Hepatocyte (in vitro differentiated cells): ENCODE measurements around the gene RNF34. TPM values are rescaled to one million over a fixed set of nuclear protein-coding genes. Genes with fewer than 3 reads are reported as not detected.

Source experiments
- DNase-seq: peaks from one replicate; pipeline ENCODE4 v3.0.0-alpha.2; 2016; ENCODE audit warnings: low spot score
- H2AFZ ChIP-seq: fragments of 200-600 bp; sonication (generic); 2 replicates; pipeline ENCODE4 v1.6.0; 2016; ENCODE audit warnings: antibody characterized with exemption, mild to moderate bottlenecking
- H3K27ac ChIP-seq: fragments of 200-600 bp; sonication (generic); 2 replicates; pipeline ENCODE4 v1.5.1; 2016; ENCODE audit warnings: mild to moderate bottlenecking
- H3K27me3 ChIP-seq: fragments of 200-600 bp; sonication (generic); 2 replicates; pipeline ENCODE4 v1.6.1; 2016
- H3K36me3 ChIP-seq: fragments of 200-600 bp; sonication (generic); replicated peaks from 2 replicates; pipeline ENCODE4 v1.5.1; 2016; ENCODE audit warnings: low read depth; ENCODE audit not compliant: insufficient read depth
- H3K4me1 ChIP-seq: fragments of 200-600 bp; sonication (generic); 2 replicates; pipeline ENCODE4 v1.5.1; 2016; ENCODE audit warnings: mild to moderate bottlenecking, moderate library complexity; ENCODE audit not compliant: insufficient read depth
- H3K4me2 ChIP-seq: fragments of 200-600 bp; sonication (generic); 2 replicates; pipeline ENCODE4 v1.6.0; 2016
- H3K4me3 ChIP-seq: fragments of 200-600 bp; sonication (generic); 2 replicates; pipeline ENCODE4 v1.5.1; 2016; ENCODE audit warnings: mild to moderate bottlenecking
- H3K79me2 ChIP-seq: fragments of 200-600 bp; sonication (generic); 2 replicates; pipeline ENCODE4 v1.6.0; 2017; ENCODE audit warnings: mild to moderate bottlenecking
- H3K9me2 ChIP-seq: fragments of 200-600 bp; sonication (generic); replicated peaks from 2 replicates; pipeline ENCODE4 v1.6.0; 2017; ENCODE audit warnings: mild to moderate bottlenecking; ENCODE audit not compliant: insufficient read depth
- H3K9me3 ChIP-seq: fragments of 200-600 bp; sonication (generic); 2 replicates; pipeline ENCODE4 v1.5.1; 2016; ENCODE audit warnings: low read depth, mild to moderate bottlenecking
- H4K20me1 ChIP-seq: fragments of 200-600 bp; sonication (generic); 2 replicates; pipeline ENCODE4 v1.6.0; 2016; ENCODE audit warnings: mild to moderate bottlenecking; ENCODE audit not compliant: insufficient read depth, poor library complexity, severe bottlenecking
- EZH2 ChIP-seq: fragments of 200-600 bp; sonication (generic); IDR thresholded peaks from 2 replicates; pipeline ENCODE4 v1.6.1; 2016; ENCODE audit warnings: antibody characterized with exemption, mild to moderate bottlenecking, borderline replicate concordance
- EZH2phosphoT487 ChIP-seq: fragments of 200-600 bp; sonication (generic); IDR thresholded peaks from one replicate; pipeline ENCODE4 v1.6.1; 2018; ENCODE audit warnings: antibody characterized with exemption, mild to moderate bottlenecking, low read depth, moderate library complexity; ENCODE audit not compliant: unreplicated experiment, severe bottlenecking
- WGBS: methylation state at CpG from one replicate; pipeline ENCODE4 v1.1.6; 2016; ENCODE audit warnings: low lambda C conversion rate; ENCODE audit errors: missing lambda C conversion rate; 5-methylcytosine and 5-hydroxymethylcytosine counted together
- polyA plus RNA-seq: library from polyadenylated mRNA; unstranded; fragments of >200 nt; fragmentation: Nextera tagmentation; extraction: Ambion mirVana; gene quantifications from 2 replicates; pipeline ENCODE4 v1.2.1, GENCODE V29; 2016
- total RNA-seq: library from RNA; depleted of rRNA; stranded (reverse); fragments of >200 nt; gene quantifications from 2 replicates; pipeline ENCODE4 v1.2.3, GENCODE V29; 2014
- TF ChIP-seq, protein P1 (sequence below): fragments of 200-600 bp; sonication (generic); IDR thresholded peaks from 2 replicates; pipeline ENCODE4 v1.5.1; 2016; ENCODE audit warnings: antibody characterized with exemption, mild to moderate bottlenecking; ENCODE audit not compliant: poor library complexity

Gene RNF34
- total RNA-seq (37.0 and 53.3 TPM in 2 replicates), polyA plus RNA-seq (40.2 and 42.2 TPM in 2 replicates)

DNA sequence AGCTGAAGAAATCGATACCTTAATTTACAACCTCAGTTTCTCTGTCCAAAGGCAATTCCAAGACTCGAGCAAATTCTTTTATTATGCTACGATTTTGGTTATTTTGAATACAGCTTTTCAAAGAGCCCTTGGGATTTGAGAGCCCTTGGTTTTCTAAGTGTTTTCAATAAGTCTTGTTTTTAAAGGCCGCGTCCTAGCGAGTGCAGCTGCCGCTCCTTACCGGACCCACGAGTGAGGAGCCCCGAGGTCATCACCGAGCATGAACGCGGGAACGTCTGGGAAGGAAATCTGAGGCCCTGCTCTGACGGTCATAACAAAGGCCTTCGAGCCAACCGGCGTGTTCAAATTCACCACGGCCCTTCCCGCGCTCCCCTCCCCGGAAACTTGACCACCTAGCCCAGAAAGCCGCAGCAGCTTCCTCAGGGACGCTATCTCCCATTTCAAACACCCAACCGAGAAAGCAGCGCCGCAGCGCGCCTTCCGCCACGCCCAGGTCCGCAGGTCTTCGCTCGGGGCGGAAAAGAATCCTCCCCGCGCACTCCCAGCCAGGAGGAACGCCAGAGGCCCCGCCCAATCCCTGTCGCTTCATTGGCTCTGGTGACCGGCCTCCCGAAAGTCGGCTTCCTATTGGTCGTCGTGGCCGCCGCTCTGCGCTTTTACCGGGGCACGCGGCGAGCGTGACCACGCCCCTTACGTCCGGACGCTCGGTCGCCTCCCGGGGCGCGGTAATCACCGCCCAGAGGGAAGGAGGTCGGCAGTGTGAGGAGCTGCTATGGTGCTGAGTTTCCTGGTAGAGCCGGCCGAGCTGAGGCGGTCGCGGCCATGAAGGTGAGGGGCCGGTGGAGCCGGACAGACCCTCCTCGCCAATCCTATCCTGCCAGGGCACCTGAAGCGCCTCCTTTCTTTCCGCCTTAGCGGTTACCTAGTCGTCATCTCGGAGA lies at the start of gene RNF34:
TSS of gene RNF34 (plus strand) at position 728 of the 941 bp plus-strand sequence. CDS start at position 823, 95 bp downstream.
- H4K20me1 ChIP-seq = peaks cover 17% of the 10 kb centered on the region
- H3K4me2 ChIP-seq = peak within 1 kb of the TSS; percentile 81
- H3K27ac ChIP-seq = peak within 1 kb of the TSS; percentile 88
- no peaks in the 10 kb centered on the region for H3K36me3 ChIP-seq
- peak; percentile 99 for DNase-seq
- no peaks in the 10 kb centered on the region for H3K9me3 ChIP-seq
- H3K79me2 ChIP-seq = peaks cover 50% of the 10 kb centered on the region
- peak within 1 kb of the TSS; percentile 73 for H3K4me3 ChIP-seq
- no peaks in the 10 kb centered on the region for H3K27me3 ChIP-seq
- WGBS = 2% methylated on average over 74 of the region's 77 CpGs
- no peaks in the 10 kb centered on the region for H3K9me2 ChIP-seq
- H2AFZ ChIP-seq = peak within 1 kb of the TSS; percentile 67
- TF ChIP-seq, protein P1, sequence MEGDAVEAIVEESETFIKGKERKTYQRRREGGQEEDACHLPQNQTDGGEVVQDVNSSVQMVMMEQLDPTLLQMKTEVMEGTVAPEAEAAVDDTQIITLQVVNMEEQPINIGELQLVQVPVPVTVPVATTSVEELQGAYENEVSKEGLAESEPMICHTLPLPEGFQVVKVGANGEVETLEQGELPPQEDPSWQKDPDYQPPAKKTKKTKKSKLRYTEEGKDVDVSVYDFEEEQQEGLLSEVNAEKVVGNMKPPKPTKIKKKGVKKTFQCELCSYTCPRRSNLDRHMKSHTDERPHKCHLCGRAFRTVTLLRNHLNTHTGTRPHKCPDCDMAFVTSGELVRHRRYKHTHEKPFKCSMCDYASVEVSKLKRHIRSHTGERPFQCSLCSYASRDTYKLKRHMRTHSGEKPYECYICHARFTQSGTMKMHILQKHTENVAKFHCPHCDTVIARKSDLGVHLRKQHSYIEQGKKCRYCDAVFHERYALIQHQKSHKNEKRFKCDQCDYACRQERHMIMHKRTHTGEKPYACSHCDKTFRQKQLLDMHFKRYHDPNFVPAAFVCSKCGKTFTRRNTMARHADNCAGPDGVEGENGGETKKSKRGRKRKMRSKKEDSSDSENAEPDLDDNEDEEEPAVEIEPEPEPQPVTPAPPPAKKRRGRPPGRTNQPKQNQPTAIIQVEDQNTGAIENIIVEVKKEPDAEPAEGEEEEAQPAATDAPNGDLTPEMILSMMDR = no peak
- TF ChIP-seq EZH2 (no peak), EZH2phosphoT487 (no peak)
- peaks cover 10% of the 10 kb centered on the region for H3K4me1 ChIP-seq

DNA sequence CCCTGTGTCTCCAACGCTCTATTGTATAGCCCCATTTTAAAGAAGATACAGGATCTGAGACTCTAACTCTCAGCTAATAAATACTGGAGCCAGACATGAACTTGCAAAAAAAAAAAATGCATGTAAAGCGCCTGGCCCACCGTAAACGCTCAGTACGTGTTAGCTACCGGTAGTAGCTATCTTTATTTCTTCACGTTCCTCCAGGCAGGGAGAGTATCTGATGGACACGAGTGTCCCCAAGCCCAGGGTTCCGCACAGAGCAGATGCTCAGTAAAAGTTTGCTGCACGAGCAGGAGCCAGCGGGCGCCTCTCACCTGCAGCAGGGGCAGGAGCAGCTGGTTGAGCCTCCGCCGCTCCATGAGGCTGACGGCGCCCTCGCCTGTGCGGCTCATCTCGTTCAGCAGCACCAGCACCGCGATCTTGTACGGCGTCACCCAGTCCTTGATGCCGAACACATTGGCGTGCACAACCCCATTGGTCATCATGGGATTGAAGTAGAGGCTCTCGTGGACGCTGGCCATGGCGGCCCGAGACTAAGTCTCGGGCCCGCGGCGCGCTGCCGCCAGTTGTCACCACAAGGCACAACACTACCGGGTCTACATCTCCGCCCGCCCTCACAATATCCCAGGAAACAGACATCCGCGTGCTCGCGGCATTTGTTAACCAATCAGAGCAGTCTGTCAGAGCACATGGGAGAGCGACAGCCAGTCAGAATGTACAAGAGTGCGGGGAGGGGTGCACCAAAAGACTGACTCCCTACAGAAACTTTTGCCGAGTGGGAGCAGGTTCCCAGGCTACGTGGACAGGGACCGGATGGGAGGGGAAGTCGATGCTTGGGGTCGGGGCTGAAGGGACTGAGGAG lies 47.9 kb upstream of the RNF34 start, which contains the start of gene ANAPC5:
TSS of gene ANAPC5 (minus strand) at position 592 of the 862 bp plus-strand sequence. CDS start at position 521, 71 bp downstream.
- H2AFZ ChIP-seq = peak within 1 kb of the TSS; percentile 93
- peaks cover 40% of the 10 kb centered on the region for H3K79me2 ChIP-seq
- 1% methylated on average over 49 of the region's 49 CpGs for WGBS

GRCh38 chr12:121352682-121353018 lies 47.3 kb upstream of the RNF34 start:
- Histone ChIP-seq H3K9me2 (no peaks in the 10 kb centered on the region), H2AFZ (peak overlapping the region; percentile 93), H3K9me3 (no peaks in the 10 kb centered on the region), H3K4me2 (peak overlapping the region; percentile 83), H3K79me2 (peaks cover 37% of the 10 kb centered on the region), H3K4me3 (peak overlapping the region; percentile 20), H3K4me1 (no peaks in the 10 kb centered on the region), H3K27ac (peak overlapping the region; percentile 81), H4K20me1 (no peaks in the 10 kb centered on the region), H3K36me3 (no peaks in the 10 kb centered on the region), H3K27me3 (no peaks in the 10 kb centered on the region)
- DNase-seq = no peak
- TF ChIP-seq EZH2 (no peak), EZH2phosphoT487 (no peak)
- TF ChIP-seq, protein P1 = no peak
- 2% methylated on average over 12 of the region's 12 CpGs for WGBS

More for the DNA sequence above, 47.9 kb upstream of the RNF34 start, which contains the start of gene ANAPC5:
- H3K36me3 ChIP-seq = no peaks in the 10 kb centered on the region
- H3K4me2 ChIP-seq = peak within 1 kb of the TSS; percentile 88
- no peaks in the 10 kb centered on the region for H3K9me3 ChIP-seq
- H3K4me3 ChIP-seq = peak within 1 kb of the TSS; percentile 75
- no peaks in the 10 kb centered on the region for H3K27me3 ChIP-seq
- TF ChIP-seq, protein P1 = no peak
- no peak for TF ChIP-seq EZH2
- TF ChIP-seq EZH2phosphoT487 = no peak
- no peaks in the 10 kb centered on the region for H3K9me2 ChIP-seq
- DNase-seq = peak; percentile 97
- peak within 1 kb of the TSS; percentile 81 for H3K27ac ChIP-seq
- H3K4me1 ChIP-seq = no peaks in the 10 kb centered on the region
- no peaks in the 10 kb centered on the region for H4K20me1 ChIP-seq
